Upper lobe of left lung (tissue), 4 donors: ENCODE data around the gene NFIX.

Experiments used
- CTCF ChIP-seq, 6 experiments: fragments of 450-650 bp in 4 of 6; fragments of 200-600 bp in 2 of 6; sonication (generic) in 2 of 6; IDR thresholded peaks; one replicate each; pipeline ENCODE4 v1.5.1; 2016 to 2019; ENCODE audit warnings: antibody characterized with exemption in 6 of 6
- POLR2AphosphoS5 ChIP-seq, 2 donors: sonication (generic); formaldehyde crosslinking; IDR thresholded peaks; one replicate each; pipeline ENCODE4 v1.5.1; 2017; ENCODE audit warnings: antibody characterized with exemption in 2 of 2

- TF ChIP-seq CTCF (IDR thresholded peaks at IDR 0.05), result no peak
- no peak for TF ChIP-seq POLR2AphosphoS5 (IDR thresholded peaks at IDR 0.05)
Observed at GRCh38 chr19:13076320-13076719, 81.0 kb downstream of the NFIX start.
